ENCODE data around the gene AGA. TPM values are rescaled to one million over a fixed set of nuclear protein-coding genes. Genes with fewer than 3 reads are reported as not detected.

Gene AGA
- total RNA-seq, 2 experiments from 2014 or later = 14.6 to 15.4 TPM

DNA sequence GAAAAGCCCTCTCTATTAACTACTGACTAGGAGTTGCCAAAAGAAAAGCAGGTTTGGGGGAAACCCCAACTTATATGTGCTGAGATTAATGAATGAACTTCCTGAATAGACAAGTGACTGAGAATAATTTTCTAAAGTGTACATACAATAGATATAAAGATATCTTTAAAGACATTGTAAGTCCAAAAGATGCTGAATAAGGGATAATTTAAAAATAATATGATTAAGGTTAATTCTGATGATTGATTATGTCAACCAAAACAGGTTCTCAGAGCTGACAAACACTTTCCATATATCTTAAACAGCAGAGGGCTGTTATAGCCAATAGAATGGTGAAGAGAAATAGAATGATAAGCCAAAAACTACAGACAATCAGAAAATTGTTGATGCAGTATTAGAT is 28.6 kb downstream of the AGA start:
- Histone ChIP-seq H3K4me1 (ENCODE audit: insufficient read depth, low read length) (no peaks in the 10 kb centered on the region), H3K27ac (ENCODE audit: low read depth in 1 of 2, low read length in 2 of 2) (no peak overlapping the region), H3K4me3 (ENCODE audit: low read length) (no peak overlapping the region), H3K9me3 (ENCODE audit: control insufficient read depth in 1 of 2, insufficient read depth in 1 of 2, low read length in 2 of 2) (no peaks in the 10 kb centered on the region), H3K27me3 (ENCODE audit: control insufficient read depth in 1 of 2, insufficient read depth in 2 of 2, low read length in 2 of 2) (no peaks in the 10 kb centered on the region), H3K36me3 (ENCODE audit: insufficient read depth, low read length) (no peaks in the 10 kb centered on the region)
- intact Hi-C loops (cut with DNase I, micrococcal nuclease) = no loop called here
- no peaks in the 10 kb centered on the region for H3K4me1 Mint-ChIP-seq (ENCODE audit: low read depth)
- TF ChIP-seq, protein P1, sequence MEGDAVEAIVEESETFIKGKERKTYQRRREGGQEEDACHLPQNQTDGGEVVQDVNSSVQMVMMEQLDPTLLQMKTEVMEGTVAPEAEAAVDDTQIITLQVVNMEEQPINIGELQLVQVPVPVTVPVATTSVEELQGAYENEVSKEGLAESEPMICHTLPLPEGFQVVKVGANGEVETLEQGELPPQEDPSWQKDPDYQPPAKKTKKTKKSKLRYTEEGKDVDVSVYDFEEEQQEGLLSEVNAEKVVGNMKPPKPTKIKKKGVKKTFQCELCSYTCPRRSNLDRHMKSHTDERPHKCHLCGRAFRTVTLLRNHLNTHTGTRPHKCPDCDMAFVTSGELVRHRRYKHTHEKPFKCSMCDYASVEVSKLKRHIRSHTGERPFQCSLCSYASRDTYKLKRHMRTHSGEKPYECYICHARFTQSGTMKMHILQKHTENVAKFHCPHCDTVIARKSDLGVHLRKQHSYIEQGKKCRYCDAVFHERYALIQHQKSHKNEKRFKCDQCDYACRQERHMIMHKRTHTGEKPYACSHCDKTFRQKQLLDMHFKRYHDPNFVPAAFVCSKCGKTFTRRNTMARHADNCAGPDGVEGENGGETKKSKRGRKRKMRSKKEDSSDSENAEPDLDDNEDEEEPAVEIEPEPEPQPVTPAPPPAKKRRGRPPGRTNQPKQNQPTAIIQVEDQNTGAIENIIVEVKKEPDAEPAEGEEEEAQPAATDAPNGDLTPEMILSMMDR (IDR thresholded peaks at IDR 0.05) = no peak
- CTCF ChIA-PET = no interaction called here
- no peaks in the 10 kb centered on the region for H3K9me3 Mint-ChIP-seq
- POLR2A ChIA-PET = no interaction called here
- H3K27ac Mint-ChIP-seq = no peak overlapping the region
- no peaks in the 10 kb centered on the region for H3K36me3 Mint-ChIP-seq (ENCODE audit: low read depth)
- no peak overlapping the region for H3K4me3 Mint-ChIP-seq
- ATAC-seq (ENCODE audit: poor library complexity) (no peak), DNase-seq (no peak)
- no peaks in the 10 kb centered on the region for H3K27me3 Mint-ChIP-seq

DNA sequence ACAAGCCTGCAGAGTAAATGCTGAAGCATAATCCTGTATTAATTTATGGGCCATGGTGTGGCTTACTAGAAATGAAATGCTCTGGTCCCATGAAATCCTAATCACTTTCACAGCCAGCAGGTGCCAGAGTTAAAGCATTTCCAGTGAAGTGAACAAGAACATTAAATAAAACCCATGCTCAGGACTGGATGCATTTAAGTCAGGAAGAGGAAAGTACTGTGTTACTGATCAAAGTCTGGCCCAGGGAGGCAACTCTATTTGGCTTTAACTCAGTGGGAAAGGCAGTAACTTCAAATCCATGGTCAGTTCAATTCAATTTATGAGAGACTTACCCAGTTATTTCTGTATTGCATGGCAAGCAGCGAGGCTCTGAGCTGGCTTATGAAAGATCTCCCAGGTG is 29.2 kb downstream of the AGA start:
- TF ChIP-seq, protein P1 (IDR thresholded peaks at IDR 0.05) = no peak
- H3K27me3 Mint-ChIP-seq = no peaks in the 10 kb centered on the region
- Histone ChIP-seq H3K27ac (ENCODE audit: low read depth in 1 of 2, low read length in 2 of 2) (no peak overlapping the region), H3K27me3 (ENCODE audit: control insufficient read depth in 1 of 2, insufficient read depth in 2 of 2, low read length in 2 of 2) (no peaks in the 10 kb centered on the region), H3K4me3 (ENCODE audit: low read length) (no peak overlapping the region), H3K4me1 (ENCODE audit: insufficient read depth, low read length) (no peaks in the 10 kb centered on the region), H3K36me3 (ENCODE audit: insufficient read depth, low read length) (no peaks in the 10 kb centered on the region), H3K9me3 (ENCODE audit: control insufficient read depth in 1 of 2, insufficient read depth in 1 of 2, low read length in 2 of 2) (peaks cover 0 to 2% of the 10 kb centered on the region in 2 experiments)
- no peaks in the 10 kb centered on the region for H3K36me3 Mint-ChIP-seq (ENCODE audit: low read depth)
- intact Hi-C loops (cut with DNase I, micrococcal nuclease) = no loop called here
- H3K9me3 Mint-ChIP-seq = no peaks in the 10 kb centered on the region
- H3K4me3 Mint-ChIP-seq = no peak overlapping the region
- no peaks in the 10 kb centered on the region for H3K4me1 Mint-ChIP-seq (ENCODE audit: low read depth)
- no peak overlapping the region for H3K27ac Mint-ChIP-seq
- ATAC-seq (ENCODE audit: poor library complexity) (no peak), DNase-seq (no peak)
- ChIA-PET CTCF (no interaction called here), POLR2A (no interaction called here)

DNA sequence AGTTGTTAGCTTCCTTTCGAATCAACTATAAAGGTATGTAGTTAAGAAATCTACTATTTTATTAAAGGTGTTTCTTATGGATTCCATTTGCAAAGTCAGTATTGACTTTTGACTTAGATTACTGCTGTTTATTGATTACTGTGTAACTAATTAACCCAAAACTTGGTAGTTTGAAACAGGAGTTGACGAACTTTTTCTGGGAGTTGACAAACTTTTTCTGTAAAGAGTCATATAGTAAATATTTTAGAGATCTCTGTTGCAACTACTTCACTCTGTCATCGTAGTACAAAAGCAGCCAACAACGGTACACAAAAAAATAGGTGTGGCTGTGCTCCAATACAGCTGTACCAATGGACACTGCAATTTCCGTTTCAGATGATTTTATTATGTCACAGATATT is 30.2 kb downstream of the AGA start:
- no peaks in the 10 kb centered on the region for H3K27me3 Mint-ChIP-seq
- ATAC-seq (ENCODE audit: poor library complexity) (no peak), DNase-seq (no peak)
- H3K27me3 ChIP-seq (ENCODE audit: control insufficient read depth in 1 of 2, insufficient read depth in 2 of 2, low read length in 2 of 2) = no peaks in the 10 kb centered on the region
- TF ChIP-seq, protein P1 (IDR thresholded peaks at IDR 0.05) = no peak
- intact Hi-C loops (cut with DNase I, micrococcal nuclease) = no loop called here
- H3K9me3 ChIP-seq (ENCODE audit: control insufficient read depth in 1 of 2, insufficient read depth in 1 of 2, low read length in 2 of 2) = peaks cover 0 to 5% of the 10 kb centered on the region in 2 experiments
- no peaks in the 10 kb centered on the region for H3K36me3 ChIP-seq (ENCODE audit: insufficient read depth, low read length)
- H3K27ac ChIP-seq (ENCODE audit: low read depth in 1 of 2, low read length in 2 of 2) = no peak overlapping the region
- ChIA-PET POLR2A (no interaction called here), CTCF (no interaction called here)
- H3K4me3 Mint-ChIP-seq = no peak overlapping the region
- H3K4me3 ChIP-seq (ENCODE audit: low read length) = no peak overlapping the region
- H3K9me3 Mint-ChIP-seq = no peaks in the 10 kb centered on the region
- no peaks in the 10 kb centered on the region for H3K36me3 Mint-ChIP-seq (ENCODE audit: low read depth)
- no peaks in the 10 kb centered on the region for H3K4me1 ChIP-seq (ENCODE audit: insufficient read depth, low read length)
- H3K27ac Mint-ChIP-seq = no peak overlapping the region
- H3K4me1 Mint-ChIP-seq (ENCODE audit: low read depth) = no peaks in the 10 kb centered on the region

Data from CD4-positive, alpha-beta T cell (primary cell).